CD4-positive, alpha-beta T cell (primary cell): ENCODE data around the gene PHIP. TPM values are rescaled to one million over a fixed set of nuclear protein-coding genes. Genes with fewer than 3 reads are reported as not detected.

Experiments
- ATAC-seq: fragments of 200-7000 bp; cut with Tn5 transposase; one replicate; pipeline ENCODE4 v1.10.0; 2022; ENCODE audit warnings: mild to moderate bottlenecking; ENCODE audit not compliant: poor library complexity
- CTCF ChIA-PET: fragments of 350-600 bp; sonication (Branson Sonifier 250); formaldehyde crosslinking; loops from one replicate; lab custom pipeline; 2021; ENCODE audit warnings: antibody characterized with exemption, inconsistent platforms; lab: Charles Lee
- POLR2A ChIA-PET: fragments of 350-600 bp; sonication (Branson Sonifier 250); formaldehyde crosslinking; loops from one replicate; lab custom pipeline; 2021; ENCODE audit warnings: antibody characterized with exemption, inconsistent platforms; lab: Charles Lee
- DNase-seq, 14 experiments: peaks; one replicate each; pipeline ENCODE4 v3.0.0-alpha.2; 2013 to 2020; ENCODE audit warnings: mixed read lengths in 2 of 14
- H3K27ac ChIP-seq, 2 donors: one replicate each; pipeline versions ENCODE4 v1.5.1 to v1.7.0; 2013; ENCODE audit warnings: low read length in 2 of 2, low read depth in 1 of 2, mild to moderate bottlenecking in 1 of 2
- H3K27me3 ChIP-seq, 2 experiments: 1 replicate in 1 of 2; 2 replicates in 1 of 2; pipeline versions ENCODE4 v1.6.1 to v1.7.0; 2013; ENCODE audit warnings: low read length in 2 of 2, control low read depth in 1 of 2, mild to moderate bottlenecking in 1 of 2, moderate library complexity in 1 of 2; ENCODE audit not compliant: insufficient read depth in 2 of 2, control insufficient read depth in 1 of 2
- H3K36me3 ChIP-seq: one replicate; pipeline ENCODE4 v1.6.1; 2013; ENCODE audit warnings: low read length, control low read depth; ENCODE audit not compliant: insufficient read depth
- H3K4me1 ChIP-seq: one replicate; pipeline ENCODE4 v1.6.1; 2013; ENCODE audit warnings: low read length, control low read depth; ENCODE audit not compliant: insufficient read depth
- H3K4me3 ChIP-seq: one replicate; pipeline ENCODE4 v1.5.1; 2013; ENCODE audit warnings: mild to moderate bottlenecking, low read length, moderate library complexity
- H3K9me3 ChIP-seq, 2 experiments: 1 replicate in 1 of 2; 2 replicates in 1 of 2; pipeline versions ENCODE4 v1.6.1 to v1.7.0; 2013; ENCODE audit warnings: low read length in 2 of 2, mild to moderate bottlenecking in 2 of 2, control low read depth in 1 of 2, moderate library complexity in 1 of 2; ENCODE audit not compliant: control insufficient read depth in 1 of 2, insufficient read depth in 1 of 2
- H3K27ac Mint-ChIP-seq: one replicate; pipeline ENCODE4 v1.8.0; 2020; ENCODE audit warnings: mixed read lengths
- H3K27me3 Mint-ChIP-seq: one replicate; pipeline ENCODE4 v1.8.0; 2021; ENCODE audit warnings: mixed read lengths
- H3K36me3 Mint-ChIP-seq: one replicate; pipeline ENCODE4 v1.8.0; 2021; ENCODE audit warnings: low read depth, mixed read lengths
- H3K4me1 Mint-ChIP-seq: one replicate; pipeline ENCODE4 v1.8.0; 2021; ENCODE audit warnings: low read depth, mixed read lengths
- H3K4me3 Mint-ChIP-seq: one replicate; pipeline ENCODE4 v1.8.0; 2020; ENCODE audit warnings: mild to moderate bottlenecking, mixed read lengths
- H3K9me3 Mint-ChIP-seq: one replicate; pipeline ENCODE4 v1.8.0; 2020; ENCODE audit warnings: mixed read lengths
- CTCF ChIP-seq: fragments of 200-600 bp; IDR thresholded peaks from one replicate; pipeline ENCODE4 v1.8.0; 2022; ENCODE audit warnings: antibody characterized with exemption, mild to moderate bottlenecking
- intact Hi-C, 2 experiments: fragments of 100-400 bp; cut with DNase I in 1 of 2; cut with micrococcal nuclease in 1 of 2; formaldehyde crosslinking; loops; one replicate each; pipeline versions ENCODE4 v1.15.1 to v1.9.0; 2023 to 2025; cut with DNase I, micrococcal nuclease
- total RNA-seq, 174 experiments: library from RNA in 2 of 174; stranded (reverse) in 2 of 174; gene quantifications; one replicate each; pipeline ENCODE4 v1.2.3 and lab custom pipeline; 2021 to 2026

Gene PHIP
- total RNA-seq, 2 experiments from 2014 or later, result 35.7 to 36.9 TPM

GRCh38 chr6:79076782-79077641, 1.0 kb downstream of the PHIP start:
- DNase-seq (peak; percentile 75 to 95 (median 88)), ATAC-seq (peak; percentile 52)
- H3K4me3 ChIP-seq, result peak overlapping the region; percentile 80
- peak overlapping the region; percentile 96 for H3K27ac Mint-ChIP-seq
- H3K9me3 ChIP-seq, result no peaks in the 10 kb centered on the region
- peaks cover 5% of the 10 kb centered on the region for H3K4me1 ChIP-seq
- POLR2A ChIA-PET, result interaction anchor here (0.6 to 4.5 kb wide), 24 partner anchors 9 to 1029 kb away, joined by 3 to 28 read pairs (median 8); partner anchors contain the start of genes BCKDHB, HMGN3, IRAK1BP1 and LCA5
- no peaks in the 10 kb centered on the region for H3K27me3 Mint-ChIP-seq
- peaks cover 47% of the 10 kb centered on the region for H3K36me3 Mint-ChIP-seq
- H3K4me3 Mint-ChIP-seq, result peak overlapping the region; percentile 95
- intact Hi-C loops, result loop anchor here (2.0 to 10.0 kb wide), 5 partner anchors 35 to 1028 kb away; partner anchors contain the start of genes BCKDHB (in 1 of the 2), IRAK1BP1 (in 1 of the 2) and LCA5 (in 1 of the 2)
- H3K36me3 ChIP-seq, result peaks cover 5% of the 10 kb centered on the region
- no peak for TF ChIP-seq CTCF
- no peaks in the 10 kb centered on the region for H3K9me3 Mint-ChIP-seq
- H3K27ac ChIP-seq, result peak overlapping the region; percentile 92 to 93
- peaks cover 66% of the 10 kb centered on the region for H3K4me1 Mint-ChIP-seq
- CTCF ChIA-PET, result interaction anchor here (1.7 kb wide), 1 partner anchor 28 kb away, joined by 6 read pairs; no protein-coding TSS in a partner anchor
- H3K27me3 ChIP-seq, result peaks cover 0 to under 1% of the 10 kb centered on the region in 2 experiments

GRCh38 chr6:79076160-79076559, 1.9 kb downstream of the PHIP start:
- peaks cover 55% of the 10 kb centered on the region for H3K36me3 Mint-ChIP-seq
- Histone ChIP-seq H3K27ac (peak overlapping the region in 1 of 2 donors; percentile 65), H3K9me3 (no peaks in the 10 kb centered on the region), H3K4me1 (peaks cover 5% of the 10 kb centered on the region), H3K36me3 (peaks cover 5% of the 10 kb centered on the region), H3K4me3 (peak overlapping the region; percentile 80), H3K27me3 (no peaks in the 10 kb centered on the region)
- no peak for TF ChIP-seq CTCF
- H3K4me1 Mint-ChIP-seq, result peaks cover 75% of the 10 kb centered on the region
- CTCF ChIA-PET, result interaction anchor here (1.7 kb wide), 1 partner anchor 27 kb away, joined by 6 read pairs; no protein-coding TSS in a partner anchor
- POLR2A ChIA-PET, result interaction anchor here (0.6 to 4.5 kb wide), 12 partner anchors 8 to 209 kb away, joined by 3 to 25 read pairs (median 6); partner anchors contain the start of gene IRAK1BP1
- intact Hi-C loops, result loop anchor here (2.0 to 10.0 kb wide), 5 partner anchors 34 to 1029 kb away; partner anchors contain the start of genes BCKDHB (in 1 of the 2), IRAK1BP1 (in 1 of the 2) and LCA5 (in 1 of the 2)
- peak overlapping the region; percentile 96 for H3K27ac Mint-ChIP-seq
- no peaks in the 10 kb centered on the region for H3K9me3 Mint-ChIP-seq
- ATAC-seq (no peak), DNase-seq (peak in 2 of 14 experiments; percentile 12 to 25)
- H3K27me3 Mint-ChIP-seq, result no peaks in the 10 kb centered on the region
- H3K4me3 Mint-ChIP-seq, result peak overlapping the region; percentile 95

- Histone ChIP-seq H3K27ac (no peak overlapping the region), H3K9me3 (no peaks in the 10 kb centered on the region), H3K27me3 (no peaks in the 10 kb centered on the region), H3K4me1 (peaks cover 3% of the 10 kb centered on the region), H3K4me3 (no peak overlapping the region), H3K36me3 (peaks cover 8% of the 10 kb centered on the region)
- POLR2A ChIA-PET, result no interaction called here
- CTCF ChIA-PET, result interaction anchor here (1.3 kb wide), 1 partner anchor 18 kb away, joined by 3 read pairs; no protein-coding TSS in a partner anchor
- H3K9me3 Mint-ChIP-seq, result no peaks in the 10 kb centered on the region
- no peak overlapping the region for H3K27ac Mint-ChIP-seq
- DNase-seq, result no peak
- H3K4me3 Mint-ChIP-seq, result peak overlapping the region; percentile 11
- intact Hi-C loops, result loop anchor here in 1 of 2 experiments (10.0 kb wide), 1 partner anchor 1031 kb away; the partner anchor contains the start of gene BCKDHB
- no peaks in the 10 kb centered on the region for H3K27me3 Mint-ChIP-seq
- peaks cover 66% of the 10 kb centered on the region for H3K36me3 Mint-ChIP-seq
- peaks cover 76% of the 10 kb centered on the region for H3K4me1 Mint-ChIP-seq
- ATAC-seq, result no peak
- TF ChIP-seq CTCF, result no peak
Observed at GRCh38 chr6:79073888-79074287, 4.2 kb downstream of the PHIP start.
